ENCODE results near the gene SIL1. TPM values are rescaled to one million over a fixed set of nuclear protein-coding genes. Genes with fewer than 3 reads are reported as not detected.
"Not testable (repeated sequence)": the region's sequence is repeated elsewhere in the genome, so short reads cannot be mapped to it uniquely, and the experiment has no call there.

The SIL1 gene
- total and polyA plus RNA-seq, 2 of the 13 experiments (the other 11 are each of a cell fraction or from before 2014, with no cell fraction given): 26.0 to 30.0 TPM

DNA sequence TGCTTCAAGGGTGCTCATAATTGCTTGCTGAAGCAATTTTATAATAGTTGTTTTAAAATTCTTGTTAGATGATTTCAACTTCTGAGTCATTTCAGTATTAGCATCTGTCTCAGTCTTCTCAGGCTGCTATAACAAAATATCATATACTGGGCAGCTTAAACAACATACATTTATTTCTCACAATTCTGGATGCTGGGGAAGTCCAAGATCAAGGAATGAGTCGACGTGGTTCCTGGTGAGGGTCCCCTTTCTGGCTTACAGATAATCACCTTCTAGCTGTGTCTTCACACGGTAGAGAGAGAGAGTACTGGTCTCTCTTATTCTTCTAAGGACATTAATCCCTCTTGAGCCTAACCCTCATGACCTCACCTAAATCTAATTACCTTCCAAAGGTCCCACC is 160.4 kb downstream of the SIL1 start:
- H3K4me1 ChIP-seq (ENCODE audit: insufficient read depth, low read length): no peaks in the 10 kb centered on the region
- H3K4me2 ChIP-seq (ENCODE audit: low read depth, low read length): no peak overlapping the region
- ChIA-PET POLR2A (no interaction called here), CTCF (ENCODE audit: low intra/inter-chr PET ratio, low total read pairs) (no interaction called here)
- no peaks in the 10 kb centered on the region for H4K20me1 ChIP-seq (ENCODE audit: insufficient read depth, low read length)
- no peaks in the 10 kb centered on the region for H3K79me2 ChIP-seq (ENCODE audit: insufficient read depth, low read length)
- no peak overlapping the region for H3K27ac ChIP-seq (ENCODE audit: extremely low read length, insufficient read depth, low read length)
- TF ChIP-seq, protein P1, sequence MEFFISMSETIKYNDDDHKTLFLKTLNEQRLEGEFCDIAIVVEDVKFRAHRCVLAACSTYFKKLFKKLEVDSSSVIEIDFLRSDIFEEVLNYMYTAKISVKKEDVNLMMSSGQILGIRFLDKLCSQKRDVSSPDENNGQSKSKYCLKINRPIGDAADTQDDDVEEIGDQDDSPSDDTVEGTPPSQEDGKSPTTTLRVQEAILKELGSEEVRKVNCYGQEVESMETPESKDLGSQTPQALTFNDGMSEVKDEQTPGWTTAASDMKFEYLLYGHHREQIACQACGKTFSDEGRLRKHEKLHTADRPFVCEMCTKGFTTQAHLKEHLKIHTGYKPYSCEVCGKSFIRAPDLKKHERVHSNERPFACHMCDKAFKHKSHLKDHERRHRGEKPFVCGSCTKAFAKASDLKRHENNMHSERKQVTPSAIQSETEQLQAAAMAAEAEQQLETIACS (CRISPR knock-in tag; IDR thresholded peaks at IDR 0.05): no peak
- no peak for TF ChIP-seq HIVEP1 (CRISPR knock-in tag; IDR thresholded peaks at IDR 0.05)
- TF ChIP-seq CAMTA2 (CRISPR knock-in tag; IDR thresholded peaks at IDR 0.05; ENCODE audit: borderline replicate concordance): no peak
- TF ChIP-seq, protein P2, sequence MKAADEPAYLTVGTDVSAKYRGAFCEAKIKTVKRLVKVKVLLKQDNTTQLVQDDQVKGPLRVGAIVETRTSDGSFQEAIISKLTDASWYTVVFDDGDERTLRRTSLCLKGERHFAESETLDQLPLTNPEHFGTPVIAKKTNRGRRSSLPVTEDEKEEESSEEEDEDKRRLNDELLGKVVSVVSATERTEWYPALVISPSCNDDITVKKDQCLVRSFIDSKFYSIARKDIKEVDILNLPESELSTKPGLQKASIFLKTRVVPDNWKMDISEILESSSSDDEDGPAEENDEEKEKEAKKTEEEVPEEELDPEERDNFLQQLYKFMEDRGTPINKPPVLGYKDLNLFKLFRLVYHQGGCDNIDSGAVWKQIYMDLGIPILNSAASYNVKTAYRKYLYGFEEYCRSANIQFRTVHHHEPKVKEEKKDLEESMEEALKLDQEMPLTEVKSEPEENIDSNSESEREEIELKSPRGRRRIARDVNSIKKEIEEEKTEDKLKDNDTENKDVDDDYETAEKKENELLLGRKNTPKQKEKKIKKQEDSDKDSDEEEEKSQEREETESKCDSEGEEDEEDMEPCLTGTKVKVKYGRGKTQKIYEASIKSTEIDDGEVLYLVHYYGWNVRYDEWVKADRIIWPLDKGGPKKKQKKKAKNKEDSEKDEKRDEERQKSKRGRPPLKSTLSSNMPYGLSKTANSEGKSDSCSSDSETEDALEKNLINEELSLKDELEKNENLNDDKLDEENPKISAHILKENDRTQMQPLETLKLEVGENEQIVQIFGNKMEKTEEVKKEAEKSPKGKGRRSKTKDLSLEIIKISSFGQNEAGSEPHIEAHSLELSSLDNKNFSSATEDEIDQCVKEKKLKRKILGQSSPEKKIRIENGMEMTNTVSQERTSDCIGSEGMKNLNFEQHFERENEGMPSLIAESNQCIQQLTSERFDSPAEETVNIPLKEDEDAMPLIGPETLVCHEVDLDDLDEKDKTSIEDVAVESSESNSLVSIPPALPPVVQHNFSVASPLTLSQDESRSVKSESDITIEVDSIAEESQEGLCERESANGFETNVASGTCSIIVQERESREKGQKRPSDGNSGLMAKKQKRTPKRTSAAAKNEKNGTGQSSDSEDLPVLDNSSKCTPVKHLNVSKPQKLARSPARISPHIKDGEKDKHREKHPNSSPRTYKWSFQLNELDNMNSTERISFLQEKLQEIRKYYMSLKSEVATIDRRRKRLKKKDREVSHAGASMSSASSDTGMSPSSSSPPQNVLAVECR (CRISPR knock-in tag; IDR thresholded peaks at IDR 0.05; ENCODE audit: borderline replicate concordance): no peak
- TF ChIP-seq SMAD9 (CRISPR knock-in tag; IDR thresholded peaks at IDR 0.05): no peak
- TF ChIP-seq, protein P3, sequence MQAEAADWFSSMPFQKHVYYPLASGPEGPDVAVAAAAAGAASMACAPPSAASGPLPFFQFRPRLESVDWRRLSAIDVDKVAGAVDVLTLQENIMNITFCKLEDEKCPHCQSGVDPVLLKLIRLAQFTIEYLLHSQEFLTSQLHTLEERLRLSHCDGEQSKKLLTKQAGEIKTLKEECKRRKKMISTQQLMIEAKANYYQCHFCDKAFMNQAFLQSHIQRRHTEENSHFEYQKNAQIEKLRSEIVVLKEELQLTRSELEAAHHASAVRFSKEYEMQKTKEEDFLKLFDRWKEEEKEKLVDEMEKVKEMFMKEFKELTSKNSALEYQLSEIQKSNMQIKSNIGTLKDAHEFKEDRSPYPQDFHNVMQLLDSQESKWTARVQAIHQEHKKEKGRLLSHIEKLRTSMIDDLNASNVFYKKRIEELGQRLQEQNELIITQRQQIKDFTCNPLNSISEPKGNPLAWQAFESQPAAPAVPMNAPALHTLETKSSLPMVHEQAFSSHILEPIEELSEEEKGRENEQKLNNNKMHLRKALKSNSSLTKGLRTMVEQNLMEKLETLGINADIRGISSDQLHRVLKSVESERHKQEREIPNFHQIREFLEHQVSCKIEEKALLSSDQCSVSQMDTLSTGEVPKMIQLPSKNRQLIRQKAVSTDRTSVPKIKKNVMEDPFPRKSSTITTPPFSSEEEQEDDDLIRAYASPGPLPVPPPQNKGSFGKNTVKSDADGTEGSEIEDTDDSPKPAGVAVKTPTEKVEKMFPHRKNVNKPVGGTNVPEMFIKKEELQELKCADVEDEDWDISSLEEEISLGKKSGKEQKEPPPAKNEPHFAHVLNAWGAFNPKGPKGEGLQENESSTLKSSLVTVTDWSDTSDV (CRISPR knock-in tag; IDR thresholded peaks at IDR 0.05): no peak
- no peak for TF ChIP-seq TCF7 (IDR thresholded peaks at IDR 0.05; ENCODE audit: low read depth)
- no peak for TF ChIP-seq BORCS8-MEF2B (CRISPR knock-in tag; IDR thresholded peaks at IDR 0.05)
- no peak for TF ChIP-seq ZFY (CRISPR knock-in tag; IDR thresholded peaks at IDR 0.05)
- no peak for TF ChIP-seq ZNF839 (CRISPR knock-in tag; IDR thresholded peaks at IDR 0.05; ENCODE audit: borderline replicate concordance)
- 94% methylated on average over 3 of the region's 3 CpGs for WGBS (ENCODE audit: low lambda C conversion rate)
- H3K36me3 ChIP-seq (replicated peaks in 1 of 2; ENCODE audit: control insufficient read depth in 1 of 2, insufficient read depth in 2 of 2, low read length in 2 of 2): no peaks in the 10 kb centered on the region; a peak in 1 of 5 replicates
- BruUV-seq (replicated peaks): no TSS peak
- H3K27me3 ChIP-seq (ENCODE audit: control insufficient read depth in 1 of 2, insufficient read depth in 2 of 2, low read length in 2 of 2): no peaks in the 10 kb centered on the region
- intact Hi-C loops (cut with micrococcal nuclease; ENCODE audit: unreplicated experiment) (no loop called here), in situ Hi-C loops (cut with HindIII; ENCODE audit: extremely low pct_ligation_motif_present, low pct_unique_long_range_greater_than_20kb) (no loop called here)
- FAIRE-seq (no peak), ATAC-seq (no peak), DNase-seq (ENCODE audit: low spot score) (no peak)
- H3K9me3 ChIP-seq (ENCODE audit: low read length): no peaks in the 10 kb centered on the region
- H3K9ac ChIP-seq (ENCODE audit: insufficient read depth, low read depth, low read length): no peak overlapping the region
- H3K4me3 ChIP-seq (replicated peaks in 1 of 3; ENCODE audit: insufficient read depth in 1 of 3, low read depth in 2 of 3, low read length in 3 of 3): no peak overlapping the region
- H2AFZ ChIP-seq (ENCODE audit: low read length): no peak overlapping the region

DNA sequence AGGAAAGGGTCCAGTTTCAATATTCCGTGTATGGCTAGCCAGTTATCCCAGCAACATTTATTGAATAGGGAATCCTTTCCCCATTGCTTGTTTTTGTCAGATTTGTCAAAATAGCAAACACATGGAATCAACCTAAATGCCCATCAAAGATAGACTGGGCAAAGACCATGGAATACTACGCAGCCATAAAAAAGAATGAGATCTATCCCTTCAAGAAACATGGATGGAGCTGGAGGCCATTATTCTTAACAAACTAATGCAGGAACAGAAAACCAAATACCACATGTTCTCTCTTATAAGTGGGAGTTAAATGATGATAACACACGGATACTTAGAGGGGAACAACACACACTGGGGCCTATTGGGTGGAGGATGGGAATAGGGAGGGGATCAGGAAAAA is 161.8 kb downstream of the SIL1 start:
- H3K9ac ChIP-seq (ENCODE audit: insufficient read depth, low read depth, low read length); ATAC-seq; BruUV-seq (replicated peaks); H4K20me1 ChIP-seq (ENCODE audit: insufficient read depth, low read length); in situ Hi-C loops (cut with HindIII; ENCODE audit: extremely low pct_ligation_motif_present, low pct_unique_long_range_greater_than_20kb); H3K27ac ChIP-seq (ENCODE audit: extremely low read length, insufficient read depth, low read length); CTCF ChIA-PET (ENCODE audit: low intra/inter-chr PET ratio, low total read pairs); H3K4me1 ChIP-seq (ENCODE audit: insufficient read depth, low read length); H3K27me3 ChIP-seq (ENCODE audit: control insufficient read depth in 1 of 2, insufficient read depth in 2 of 2, low read length in 2 of 2); intact Hi-C loops (cut with micrococcal nuclease; ENCODE audit: unreplicated experiment); H3K4me3 ChIP-seq (replicated peaks in 1 of 3; ENCODE audit: insufficient read depth in 1 of 3, low read depth in 2 of 3, low read length in 3 of 3); FAIRE-seq; H3K79me2 ChIP-seq (ENCODE audit: insufficient read depth, low read length); POLR2A ChIA-PET; H3K36me3 ChIP-seq (replicated peaks in 1 of 2; ENCODE audit: control insufficient read depth in 1 of 2, insufficient read depth in 2 of 2, low read length in 2 of 2); H2AFZ ChIP-seq (ENCODE audit: low read length); H3K4me2 ChIP-seq (ENCODE audit: low read depth, low read length); H3K9me3 ChIP-seq (ENCODE audit: low read length); DNase-seq (ENCODE audit: low spot score): not testable (repeated sequence)
- WGBS (ENCODE audit: low lambda C conversion rate): 98% methylated on average over 3 of the region's 3 CpGs
